H1 (cell line): Measurements from ENCODE around the gene NCAPD3. TPM values are rescaled to one million over a fixed set of nuclear protein-coding genes. Genes with fewer than 3 reads are reported as not detected.
A peak's percentile ranks its signal among the peaks of the same experiment; 100 is the strongest.

Experiments used
- CTBP2 ChIP-seq: IDR thresholded peaks from 2 replicates; pipeline ENCODE4 v1.7.0; 2011; ENCODE audit warnings: borderline replicate concordance, mild to moderate bottlenecking, moderate library complexity, mixed read lengths, low read length; ENCODE audit not compliant: insufficient read depth, insufficient read length
- EZH2 ChIP-seq: fragments of 200-600 bp; sonication (generic); IDR thresholded peaks from 2 replicates; pipeline ENCODE4 v1.7.1; 2012; ENCODE audit warnings: low read depth, mild to moderate bottlenecking, moderate library complexity, low read length, inconsistent platforms; ENCODE audit not compliant: severe bottlenecking
- POU5F1 ChIP-seq: IDR thresholded peaks from 2 replicates; pipeline ENCODE4 v1.6.1; 2011; ENCODE audit warnings: low read depth, mild to moderate bottlenecking, low read length, moderate library complexity
- SAP30 ChIP-seq: fragments of 300-600 bp; sonication (generic); IDR thresholded peaks from 2 replicates; pipeline ENCODE4 v1.7.1; 2012; ENCODE audit warnings: low read length, moderate library complexity, mild to moderate bottlenecking, inconsistent platforms; ENCODE audit not compliant: insufficient read depth, insufficient replicate concordance
- SIN3A ChIP-seq, 2 experiments: IDR thresholded peaks in 1 of 2; conservative IDR thresholded peaks in 1 of 2; 2 replicates each; pipeline ENCODE4 v1.6.1; 2011 to 2012; ENCODE audit warnings: low read length in 2 of 2, improper control_type of control experiment in 1 of 2, low read depth in 1 of 2, mild to moderate bottlenecking in 1 of 2
- polyA plus RNA-seq, 7 experiments: library from polyadenylated mRNA; depleted of rRNA in 3 of 7; stranded (reverse) in 5 of 7; unstranded in 2 of 7; fragments of >200 nt in 5 of 7; fragments of 200-250 nt in 2 of 7; gene quantifications; 1 replicate in 5 of 7; 2 replicates in 1 of 7; 4 replicates in 1 of 7; pipeline versions ENCODE4 v1.2.1 to v1.2.3, GENCODE V29; 2011 to 2013; ENCODE audit warnings: missing spikeins in 2 of 7, mixed read lengths in 2 of 7
- total RNA-seq: library from RNA; stranded (reverse); fragmentation: NEBNext Ultra II Directional; extraction: Animal tissue kit (Norgen Biotek cat#: 25700); gene quantifications from 2 replicates; pipeline ENCODE4 v1.2.1, GENCODE V29; 2021

NCAPD3 gene
- total and polyA plus RNA-seq, 2 of the 8 experiments (the other 6 are each of a cell fraction or from before 2014, with no cell fraction given) = 26.5 to 55.2 TPM

DNA sequence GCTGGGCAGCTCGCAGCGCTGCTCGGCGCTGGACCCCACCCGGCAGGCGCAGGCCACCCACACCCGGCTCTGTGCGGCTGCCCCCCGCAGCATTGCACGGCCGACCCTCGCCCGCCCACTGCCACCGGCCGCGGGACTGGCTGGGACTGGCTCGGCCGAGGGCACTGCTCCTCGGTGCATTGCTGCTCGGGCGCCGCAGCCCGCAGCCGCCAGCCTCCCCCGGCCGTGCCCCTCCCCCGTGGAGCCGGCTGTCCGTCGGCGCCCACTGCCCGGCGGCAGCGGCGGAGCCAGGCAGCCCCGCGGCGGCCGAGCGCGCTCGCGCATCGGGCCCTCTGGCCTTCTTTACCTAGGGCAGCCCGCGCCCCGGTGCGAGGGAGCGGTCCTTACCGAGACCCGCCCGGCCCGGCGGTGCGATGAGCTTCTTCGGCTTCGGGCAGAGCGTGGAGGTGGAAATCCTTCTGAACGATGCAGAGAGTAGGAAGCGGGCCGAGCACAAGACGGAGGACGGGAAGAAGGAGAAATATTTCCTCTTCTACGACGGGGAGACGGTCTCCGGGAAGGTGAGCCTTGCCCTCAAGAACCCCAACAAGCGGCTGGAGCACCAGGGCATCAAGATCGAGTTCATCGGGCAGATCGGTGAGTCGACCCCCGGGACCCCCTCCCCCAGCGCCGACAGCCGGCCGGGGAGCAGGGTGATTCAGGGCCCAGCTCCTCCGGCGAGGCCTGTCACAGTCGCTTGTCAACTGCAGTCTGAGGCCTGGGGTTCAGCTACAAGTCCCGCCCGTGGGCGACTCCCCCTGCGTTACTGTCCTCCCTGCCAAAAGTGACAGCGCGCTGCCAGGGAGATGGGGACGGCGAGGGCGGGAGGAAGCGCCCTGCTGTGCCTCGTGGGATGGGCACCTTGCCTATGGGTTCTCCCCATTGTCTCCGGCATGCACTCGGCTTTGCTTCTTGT, 1.2 kb upstream of the NCAPD3 start (continued):
- TF ChIP-seq CTBP2 (peak; percentile 72), EZH2 (peak; percentile 35), SIN3A (conservative IDR thresholded peaks at IDR 0.05 in 1 of 2, IDR thresholded peaks at IDR 0.05 in 1 of 2; ENCODE audit: low read depth in 1 of 2, low read length in 2 of 2) (peak; percentile 59 to 74; a peak in 2 of 4 replicates), SAP30 (peak; percentile 81), POU5F1 (no peak)
